BE2C (cell line): ENCODE data around the gene ASTL.

ENCODE experiments used
- DNase-seq: peaks from one replicate; pipeline ENCODE4 v3.0.0-alpha.2; 2020
- H3K27me3 ChIP-seq: fragments of 250-450 bp; sonication (Bioruptor Pico); 2 replicates; pipeline ENCODE4 v1.5.1; 2020; ENCODE audit warnings: mild to moderate bottlenecking
- H3K36me3 ChIP-seq: fragments of 250-450 bp; sonication (Bioruptor Pico); 2 replicates; pipeline ENCODE4 v1.5.1; 2020; ENCODE audit warnings: mild to moderate bottlenecking
- H3K4me1 ChIP-seq: fragments of 250-450 bp; sonication (Bioruptor Pico); 2 replicates; pipeline ENCODE4 v1.5.1; 2020
- H3K4me3 ChIP-seq: 2 replicates; pipeline ENCODE4 v1.5.1; 2011; ENCODE audit warnings: low read depth, low read length
- H3K9me3 ChIP-seq: fragments of 250-450 bp; sonication (Bioruptor Pico); 2 replicates; pipeline ENCODE4 v1.5.1; 2020
- TF ChIP-seq, protein P1 (sequence below): IDR thresholded peaks from 2 replicates; pipeline ENCODE4 v1.5.1; 2012; ENCODE audit warnings: mild to moderate bottlenecking, low read depth, low read length

ASTL gene

GRCh38 chr2:96112501-96113366 lies 25.6 kb downstream of the ASTL start:
- Histone ChIP-seq H3K4me1 (no peaks in the 10 kb centered on the region), H3K27me3 (no peaks in the 10 kb centered on the region), H3K4me3 (no peak overlapping the region), H3K9me3 (no peaks in the 10 kb centered on the region), H3K36me3 (no peaks in the 10 kb centered on the region)
- DNase-seq = no peak
- TF ChIP-seq, protein P1, sequence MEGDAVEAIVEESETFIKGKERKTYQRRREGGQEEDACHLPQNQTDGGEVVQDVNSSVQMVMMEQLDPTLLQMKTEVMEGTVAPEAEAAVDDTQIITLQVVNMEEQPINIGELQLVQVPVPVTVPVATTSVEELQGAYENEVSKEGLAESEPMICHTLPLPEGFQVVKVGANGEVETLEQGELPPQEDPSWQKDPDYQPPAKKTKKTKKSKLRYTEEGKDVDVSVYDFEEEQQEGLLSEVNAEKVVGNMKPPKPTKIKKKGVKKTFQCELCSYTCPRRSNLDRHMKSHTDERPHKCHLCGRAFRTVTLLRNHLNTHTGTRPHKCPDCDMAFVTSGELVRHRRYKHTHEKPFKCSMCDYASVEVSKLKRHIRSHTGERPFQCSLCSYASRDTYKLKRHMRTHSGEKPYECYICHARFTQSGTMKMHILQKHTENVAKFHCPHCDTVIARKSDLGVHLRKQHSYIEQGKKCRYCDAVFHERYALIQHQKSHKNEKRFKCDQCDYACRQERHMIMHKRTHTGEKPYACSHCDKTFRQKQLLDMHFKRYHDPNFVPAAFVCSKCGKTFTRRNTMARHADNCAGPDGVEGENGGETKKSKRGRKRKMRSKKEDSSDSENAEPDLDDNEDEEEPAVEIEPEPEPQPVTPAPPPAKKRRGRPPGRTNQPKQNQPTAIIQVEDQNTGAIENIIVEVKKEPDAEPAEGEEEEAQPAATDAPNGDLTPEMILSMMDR = no peak

DNA sequence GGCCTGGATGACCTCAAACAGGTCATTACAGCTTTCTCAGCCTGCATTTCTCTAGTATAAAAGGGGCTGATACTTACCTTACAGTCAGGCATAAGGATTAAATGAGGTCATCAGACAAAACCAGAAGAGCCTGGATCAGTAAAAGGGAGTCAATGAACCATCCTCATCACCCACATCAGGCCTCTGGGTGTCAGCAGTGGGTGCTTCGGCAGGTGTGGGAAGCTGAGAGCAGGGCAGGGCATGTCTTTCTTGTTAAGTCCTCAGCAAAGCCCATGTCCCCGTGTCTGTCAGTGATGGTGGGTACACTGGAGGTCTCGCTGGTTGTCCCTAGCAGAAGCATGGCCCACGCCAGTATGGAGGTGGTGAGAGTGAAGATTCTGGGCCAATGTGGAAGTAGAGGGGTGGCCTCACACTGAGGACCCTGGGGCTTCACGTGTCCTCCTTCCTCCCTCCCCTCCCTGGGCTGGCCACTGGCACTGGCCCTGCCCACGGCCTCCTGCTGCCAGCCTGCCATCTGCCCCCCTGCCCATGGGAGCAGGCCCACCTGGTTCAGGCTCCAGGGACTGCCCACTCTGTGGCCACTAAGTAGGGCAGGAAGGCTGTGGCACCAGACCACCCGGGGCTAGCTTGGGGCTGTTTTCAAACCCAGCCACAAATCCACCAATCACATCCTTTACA lies 26.3 kb downstream of the ASTL start:
- Histone ChIP-seq H3K36me3 (no peaks in the 10 kb centered on the region), H3K4me1 (no peaks in the 10 kb centered on the region), H3K4me3 (no peak overlapping the region), H3K9me3 (no peaks in the 10 kb centered on the region), H3K27me3 (no peaks in the 10 kb centered on the region)
- DNase-seq = no peak
- TF ChIP-seq, protein P1 = no peak

- no peaks in the 10 kb centered on the region for H3K9me3 ChIP-seq
- H3K27me3 ChIP-seq = no peaks in the 10 kb centered on the region
Observed at GRCh38 chr2:96111257-96111640, 27.1 kb downstream of the ASTL start.

GRCh38 chr2:96110621-96111256 lies 27.6 kb downstream of the ASTL start:
- H3K4me1 ChIP-seq = no peaks in the 10 kb centered on the region
- no peaks in the 10 kb centered on the region for H3K36me3 ChIP-seq
- DNase-seq = no peak
- TF ChIP-seq, protein P1 = no peak
- no peaks in the 10 kb centered on the region for H3K9me3 ChIP-seq
- no peak overlapping the region for H3K4me3 ChIP-seq
- no peaks in the 10 kb centered on the region for H3K27me3 ChIP-seq

More at GRCh38 chr2:96111257-96111640, 27.1 kb downstream of the ASTL start:
- Histone ChIP-seq H3K4me3 (no peak overlapping the region), H3K4me1 (no peaks in the 10 kb centered on the region), H3K36me3 (no peaks in the 10 kb centered on the region)
- DNase-seq = no peak
- TF ChIP-seq, protein P1 = no peak

- Histone ChIP-seq H3K36me3 (no peaks in the 10 kb centered on the region), H3K4me3 (no peak overlapping the region), H3K4me1 (no peaks in the 10 kb centered on the region), H3K9me3 (no peaks in the 10 kb centered on the region), H3K27me3 (no peaks in the 10 kb centered on the region)
- DNase-seq = no peak
- TF ChIP-seq, protein P1 = no peak
Observed at GRCh38 chr2:96109931-96110511, 28.3 kb downstream of the ASTL start.
